WTC11 (cell line): ENCODE data around the gene NR1I2. TPM values are rescaled to one million over a fixed set of nuclear protein-coding genes. Genes with fewer than 3 reads are reported as not detected.

Experiments used
- ATAC-seq: fragments of 200-7000 bp; cut with Tn5 transposase; 2 replicates; pipeline ENCODE4 v1.10.0; 2021; ENCODE audit warnings: mild to moderate bottlenecking, moderate library complexity
- CTCF ChIA-PET: fragments of 300-600 bp; sonication (Branson Sonifier 250); formaldehyde crosslinking; loops from one replicate; lab custom pipeline; 2021; ENCODE audit warnings: antibody characterized with exemption; lab: Charles Lee
- POLR2A ChIA-PET: fragments of 350-600 bp; sonication (Branson Sonifier 250); formaldehyde crosslinking; loops from one replicate; lab custom pipeline; 2021; ENCODE audit warnings: antibody characterized with exemption; lab: Charles Lee
- DNase-seq: peaks from one replicate; pipeline ENCODE4 v3.0.0; 2021; ENCODE audit warnings: low spot score
- H3K27ac Mint-ChIP-seq: 2 replicates; pipeline ENCODE4 v1.8.0; 2021; ENCODE audit warnings: mixed read lengths
- H3K27me3 Mint-ChIP-seq: 2 replicates; pipeline ENCODE4 v1.8.0; 2021; ENCODE audit warnings: low read depth, mild to moderate bottlenecking, moderate library complexity, mixed read lengths
- H3K36me3 Mint-ChIP-seq: 2 replicates; pipeline ENCODE4 v1.8.0; 2021; ENCODE audit warnings: mixed read lengths
- H3K4me1 Mint-ChIP-seq: 2 replicates; pipeline ENCODE4 v1.8.0; 2022; ENCODE audit warnings: mixed read lengths
- H3K4me3 Mint-ChIP-seq: 2 replicates; pipeline ENCODE4 v1.8.0; 2021; ENCODE audit warnings: mild to moderate bottlenecking, moderate library complexity, mixed read lengths
- H3K9me3 Mint-ChIP-seq: 2 replicates; pipeline ENCODE4 v1.8.0; 2021; ENCODE audit warnings: mixed read lengths
- EMX1 ChIP-seq: fragments of 250-450 bp; sonication (Bioruptor Pico); IDR thresholded peaks from 2 replicates; pipeline ENCODE4 v1.8.0; 2021; ENCODE audit warnings: mild to moderate bottlenecking
- FOXP1 ChIP-seq: sonication (generic); formaldehyde crosslinking; IDR thresholded peaks from 2 replicates; pipeline ENCODE4 v1.8.0; 2022; ENCODE audit warnings: missing genetic modification reagents, mild to moderate bottlenecking, moderate library complexity, borderline replicate concordance
- IRF2 ChIP-seq: sonication (generic); formaldehyde crosslinking; IDR thresholded peaks from 2 replicates; pipeline ENCODE4 v1.8.0; 2022; ENCODE audit warnings: low read depth, missing genetic modification reagents, borderline replicate concordance
- KAT7 ChIP-seq: sonication (generic); formaldehyde crosslinking; IDR thresholded peaks from 2 replicates; pipeline ENCODE4 v1.8.1; 2023; ENCODE audit warnings: missing genetic modification reagents, mild to moderate bottlenecking, borderline replicate concordance
- NFATC4 ChIP-seq: fragments of 250-450 bp; sonication (Bioruptor Pico); IDR thresholded peaks from 2 replicates; pipeline ENCODE4 v1.9.0; 2021; ENCODE audit warnings: mild to moderate bottlenecking
- NFYB ChIP-seq: sonication (generic); formaldehyde crosslinking; conservative IDR thresholded peaks from 2 replicates; pipeline ENCODE4 v1.8.0; 2022; ENCODE audit warnings: low read depth, missing genetic modification reagents
- OVOL2 ChIP-seq: fragments of 250-450 bp; sonication (Bioruptor Pico); IDR thresholded peaks from 2 replicates; pipeline ENCODE4 v1.9.0; 2021; ENCODE audit warnings: mild to moderate bottlenecking, borderline replicate concordance
- RELA ChIP-seq: sonication (generic); formaldehyde crosslinking; IDR thresholded peaks from 2 replicates; pipeline ENCODE4 v1.8.1; 2022; ENCODE audit warnings: missing genetic modification reagents, mild to moderate bottlenecking, borderline replicate concordance
- SMAD3 ChIP-seq: sonication (generic); formaldehyde crosslinking; IDR thresholded peaks from 2 replicates; pipeline ENCODE4 v1.8.0; 2022; ENCODE audit warnings: missing genetic modification reagents, mild to moderate bottlenecking, borderline replicate concordance
- ZNF317 ChIP-seq: sonication (generic); formaldehyde crosslinking; IDR thresholded peaks from 2 replicates; pipeline ENCODE4 v1.8.1; 2023; ENCODE audit warnings: low read depth, mild to moderate bottlenecking, moderate library complexity, missing genetic modification reagents, borderline replicate concordance
- ZNF396 ChIP-seq: fragments of 250-450 bp; sonication (Bioruptor Pico); IDR thresholded peaks from 2 replicates; pipeline ENCODE4 v1.8.0; 2021; ENCODE audit warnings: mild to moderate bottlenecking, moderate library complexity, borderline replicate concordance
- ZNF416 ChIP-seq: fragments of 250-450 bp; sonication (Bioruptor Pico); IDR thresholded peaks from 2 replicates; pipeline ENCODE4 v1.9.0; 2021; ENCODE audit warnings: mild to moderate bottlenecking, inconsistent platforms
- total RNA-seq: library from RNA; stranded (reverse); gene quantifications from 3 replicates; pipeline ENCODE4 v1.2.3, GENCODE V29; 2021
- TF ChIP-seq, protein P1 (sequence below): sonication (generic); formaldehyde crosslinking; IDR thresholded peaks from 2 replicates; pipeline ENCODE4 v1.8.0; 2023; ENCODE audit warnings: mild to moderate bottlenecking, missing genetic modification reagents
- TF ChIP-seq, protein P2 (sequence below): fragments of 250-450 bp; sonication (Bioruptor Pico); IDR thresholded peaks from 2 replicates; pipeline ENCODE4 v1.9.0; 2021; ENCODE audit warnings: mild to moderate bottlenecking
- TF ChIP-seq, protein P3 (sequence below): sonication (generic); formaldehyde crosslinking; IDR thresholded peaks from 2 replicates; pipeline ENCODE4 v1.8.1; 2022; ENCODE audit warnings: low read depth, missing genetic modification reagents, borderline replicate concordance
- TF ChIP-seq, protein P4 (sequence below): sonication (generic); formaldehyde crosslinking; IDR thresholded peaks from 2 replicates; pipeline ENCODE4 v1.8.1; 2023; ENCODE audit warnings: mild to moderate bottlenecking, missing genetic modification reagents, borderline replicate concordance

NR1I2 gene
- total RNA-seq, 1 experiment from 2014 or later, result 1.7 TPM

DNA sequence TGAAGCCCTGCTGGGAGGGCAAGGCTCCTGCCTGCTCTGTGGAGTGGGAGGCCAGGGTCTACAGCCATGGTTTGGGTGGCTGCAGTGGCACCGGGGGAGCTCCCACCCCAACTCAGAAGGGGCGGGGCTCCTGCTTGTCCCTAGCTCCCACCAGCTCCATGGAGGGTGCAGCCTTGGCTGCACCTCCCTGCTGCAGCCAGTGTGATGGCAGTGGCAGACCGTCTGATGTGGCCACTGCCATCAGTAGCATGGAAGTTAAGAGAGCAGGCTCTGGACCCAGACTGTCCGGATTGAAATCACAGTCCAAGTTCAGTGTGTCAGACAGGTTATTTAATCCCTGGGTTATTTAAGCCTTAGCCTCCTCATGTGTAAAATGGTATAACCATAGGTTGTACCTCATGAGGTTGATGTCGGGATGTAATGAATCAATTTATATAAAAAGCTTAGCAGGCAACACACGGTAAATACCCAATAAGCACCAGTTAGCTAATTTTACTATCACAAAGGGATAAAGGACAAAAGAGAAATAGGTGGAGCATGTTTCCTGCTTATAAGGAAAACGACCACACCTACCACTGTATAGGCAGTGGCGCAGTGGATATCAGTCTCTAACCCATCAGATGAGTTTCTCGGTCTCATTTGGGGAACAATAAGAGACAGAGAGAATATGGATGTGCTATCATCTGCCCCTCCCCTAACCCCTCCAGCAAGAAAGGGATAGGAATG, 13.1 kb upstream of the NR1I2 start:
- ChIA-PET CTCF (interaction anchor here (0.8 kb wide), 1 partner anchor 26 kb away, joined by 3 read pairs; no protein-coding TSS in a partner anchor), POLR2A (no interaction called here)
- Mint-ChIP-seq H3K27ac (no peak overlapping the region), H3K4me3 (no peak overlapping the region), H3K4me1 (no peaks in the 10 kb centered on the region; the same call in 1 of the 2 replicates), H3K36me3 (no peaks in the 10 kb centered on the region), H3K9me3 (0 out of 2 replicates have a peak, but pooled peaks cover 4% of the 10 kb centered on the region), H3K27me3 (peaks cover 5% of the 10 kb centered on the region; the same call in 1 of the 2 replicates)
- TF ChIP-seq FOXP1 (CRISPR knock-in tag) (no peak), ZNF416 (CRISPR knock-in tag) (no peak), KAT7 (CRISPR knock-in tag) (no peak)
- TF ChIP-seq, protein P1, sequence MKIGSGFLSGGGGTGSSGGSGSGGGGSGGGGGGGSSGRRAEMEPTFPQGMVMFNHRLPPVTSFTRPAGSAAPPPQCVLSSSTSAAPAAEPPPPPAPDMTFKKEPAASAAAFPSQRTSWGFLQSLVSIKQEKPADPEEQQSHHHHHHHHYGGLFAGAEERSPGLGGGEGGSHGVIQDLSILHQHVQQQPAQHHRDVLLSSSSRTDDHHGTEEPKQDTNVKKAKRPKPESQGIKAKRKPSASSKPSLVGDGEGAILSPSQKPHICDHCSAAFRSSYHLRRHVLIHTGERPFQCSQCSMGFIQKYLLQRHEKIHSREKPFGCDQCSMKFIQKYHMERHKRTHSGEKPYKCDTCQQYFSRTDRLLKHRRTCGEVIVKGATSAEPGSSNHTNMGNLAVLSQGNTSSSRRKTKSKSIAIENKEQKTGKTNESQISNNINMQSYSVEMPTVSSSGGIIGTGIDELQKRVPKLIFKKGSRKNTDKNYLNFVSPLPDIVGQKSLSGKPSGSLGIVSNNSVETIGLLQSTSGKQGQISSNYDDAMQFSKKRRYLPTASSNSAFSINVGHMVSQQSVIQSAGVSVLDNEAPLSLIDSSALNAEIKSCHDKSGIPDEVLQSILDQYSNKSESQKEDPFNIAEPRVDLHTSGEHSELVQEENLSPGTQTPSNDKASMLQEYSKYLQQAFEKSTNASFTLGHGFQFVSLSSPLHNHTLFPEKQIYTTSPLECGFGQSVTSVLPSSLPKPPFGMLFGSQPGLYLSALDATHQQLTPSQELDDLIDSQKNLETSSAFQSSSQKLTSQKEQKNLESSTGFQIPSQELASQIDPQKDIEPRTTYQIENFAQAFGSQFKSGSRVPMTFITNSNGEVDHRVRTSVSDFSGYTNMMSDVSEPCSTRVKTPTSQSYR (CRISPR knock-in tag), result no peak
- TF ChIP-seq, protein P2, sequence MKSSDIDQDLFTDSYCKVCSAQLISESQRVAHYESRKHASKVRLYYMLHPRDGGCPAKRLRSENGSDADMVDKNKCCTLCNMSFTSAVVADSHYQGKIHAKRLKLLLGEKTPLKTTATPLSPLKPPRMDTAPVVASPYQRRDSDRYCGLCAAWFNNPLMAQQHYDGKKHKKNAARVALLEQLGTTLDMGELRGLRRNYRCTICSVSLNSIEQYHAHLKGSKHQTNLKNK (CRISPR knock-in tag), result no peak
- TF ChIP-seq, protein P3, sequence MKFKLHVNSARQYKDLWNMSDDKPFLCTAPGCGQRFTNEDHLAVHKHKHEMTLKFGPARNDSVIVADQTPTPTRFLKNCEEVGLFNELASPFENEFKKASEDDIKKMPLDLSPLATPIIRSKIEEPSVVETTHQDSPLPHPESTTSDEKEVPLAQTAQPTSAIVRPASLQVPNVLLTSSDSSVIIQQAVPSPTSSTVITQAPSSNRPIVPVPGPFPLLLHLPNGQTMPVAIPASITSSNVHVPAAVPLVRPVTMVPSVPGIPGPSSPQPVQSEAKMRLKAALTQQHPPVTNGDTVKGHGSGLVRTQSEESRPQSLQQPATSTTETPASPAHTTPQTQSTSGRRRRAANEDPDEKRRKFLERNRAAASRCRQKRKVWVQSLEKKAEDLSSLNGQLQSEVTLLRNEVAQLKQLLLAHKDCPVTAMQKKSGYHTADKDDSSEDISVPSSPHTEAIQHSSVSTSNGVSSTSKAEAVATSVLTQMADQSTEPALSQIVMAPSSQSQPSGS, result no peak
- DNase-seq (no peak), ATAC-seq (no peak)

DNA sequence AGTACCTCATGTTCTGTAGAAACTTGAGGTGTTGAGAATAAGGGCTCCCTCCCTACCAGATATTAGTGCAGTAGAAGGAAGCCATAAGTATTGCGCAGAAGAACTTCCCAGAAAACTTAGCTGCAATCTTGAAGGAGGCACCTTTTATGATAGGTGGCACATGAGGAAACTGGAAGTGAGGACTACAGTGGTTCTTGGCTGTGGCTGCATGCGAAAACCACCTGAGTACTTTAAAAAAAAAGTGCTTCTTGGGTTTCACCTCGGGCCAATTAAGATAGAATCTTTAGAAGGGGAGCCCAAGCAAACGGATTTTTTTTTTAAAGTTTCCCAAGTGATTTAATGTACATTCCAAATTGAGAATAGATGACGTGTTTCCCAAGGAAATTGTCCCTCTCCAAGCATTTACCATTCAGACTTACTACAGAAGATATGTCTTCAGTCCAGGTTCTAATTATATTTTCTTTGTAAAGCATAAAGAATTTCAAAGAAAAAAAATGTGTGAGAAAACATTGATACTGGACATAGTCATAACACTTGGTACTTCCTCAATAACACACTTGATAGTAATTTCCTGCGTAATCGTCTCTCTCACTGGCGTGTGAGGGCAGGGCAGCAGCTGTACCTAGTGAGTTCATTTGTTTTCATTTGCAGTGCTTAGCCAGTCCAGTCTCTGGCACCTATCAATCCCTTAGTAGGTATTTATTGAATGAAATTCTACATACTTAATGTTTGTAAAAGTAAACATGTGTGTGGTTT, 12.3 kb upstream of the NR1I2 start:
- no peak for TF ChIP-seq IRF2
- no peak for TF ChIP-seq OVOL2 (CRISPR knock-in tag)
- TF ChIP-seq RELA (CRISPR knock-in tag), result no peak
- TF ChIP-seq, protein P4, sequence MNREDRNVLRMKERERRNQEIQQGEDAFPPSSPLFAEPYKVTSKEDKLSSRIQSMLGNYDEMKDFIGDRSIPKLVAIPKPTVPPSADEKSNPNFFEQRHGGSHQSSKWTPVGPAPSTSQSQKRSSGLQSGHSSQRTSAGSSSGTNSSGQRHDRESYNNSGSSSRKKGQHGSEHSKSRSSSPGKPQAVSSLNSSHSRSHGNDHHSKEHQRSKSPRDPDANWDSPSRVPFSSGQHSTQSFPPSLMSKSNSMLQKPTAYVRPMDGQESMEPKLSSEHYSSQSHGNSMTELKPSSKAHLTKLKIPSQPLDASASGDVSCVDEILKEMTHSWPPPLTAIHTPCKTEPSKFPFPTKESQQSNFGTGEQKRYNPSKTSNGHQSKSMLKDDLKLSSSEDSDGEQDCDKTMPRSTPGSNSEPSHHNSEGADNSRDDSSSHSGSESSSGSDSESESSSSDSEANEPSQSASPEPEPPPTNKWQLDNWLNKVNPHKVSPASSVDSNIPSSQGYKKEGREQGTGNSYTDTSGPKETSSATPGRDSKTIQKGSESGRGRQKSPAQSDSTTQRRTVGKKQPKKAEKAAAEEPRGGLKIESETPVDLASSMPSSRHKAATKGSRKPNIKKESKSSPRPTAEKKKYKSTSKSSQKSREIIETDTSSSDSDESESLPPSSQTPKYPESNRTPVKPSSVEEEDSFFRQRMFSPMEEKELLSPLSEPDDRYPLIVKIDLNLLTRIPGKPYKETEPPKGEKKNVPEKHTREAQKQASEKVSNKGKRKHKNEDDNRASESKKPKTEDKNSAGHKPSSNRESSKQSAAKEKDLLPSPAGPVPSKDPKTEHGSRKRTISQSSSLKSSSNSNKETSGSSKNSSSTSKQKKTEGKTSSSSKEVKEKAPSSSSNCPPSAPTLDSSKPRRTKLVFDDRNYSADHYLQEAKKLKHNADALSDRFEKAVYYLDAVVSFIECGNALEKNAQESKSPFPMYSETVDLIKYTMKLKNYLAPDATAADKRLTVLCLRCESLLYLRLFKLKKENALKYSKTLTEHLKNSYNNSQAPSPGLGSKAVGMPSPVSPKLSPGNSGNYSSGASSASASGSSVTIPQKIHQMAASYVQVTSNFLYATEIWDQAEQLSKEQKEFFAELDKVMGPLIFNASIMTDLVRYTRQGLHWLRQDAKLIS, result no peak
- TF ChIP-seq, all 79 proteins: peak for 0
- ChIA-PET CTCF (interaction anchor here (0.8 kb wide), 1 partner anchor 26 kb away, joined by 3 read pairs; no protein-coding TSS in a partner anchor), POLR2A (no interaction called here)
- DNase-seq (no peak), ATAC-seq (no peak)
- Mint-ChIP-seq H3K4me1 (peaks cover 7% of the 10 kb centered on the region), H3K27me3 (peaks cover 5% of the 10 kb centered on the region; the same call in 1 of the 2 replicates), H3K4me3 (no peak overlapping the region), H3K27ac (no peak overlapping the region), H3K9me3 (0 out of 2 replicates have a peak, but pooled peaks cover 4% of the 10 kb centered on the region), H3K36me3 (no peaks in the 10 kb centered on the region)

DNA sequence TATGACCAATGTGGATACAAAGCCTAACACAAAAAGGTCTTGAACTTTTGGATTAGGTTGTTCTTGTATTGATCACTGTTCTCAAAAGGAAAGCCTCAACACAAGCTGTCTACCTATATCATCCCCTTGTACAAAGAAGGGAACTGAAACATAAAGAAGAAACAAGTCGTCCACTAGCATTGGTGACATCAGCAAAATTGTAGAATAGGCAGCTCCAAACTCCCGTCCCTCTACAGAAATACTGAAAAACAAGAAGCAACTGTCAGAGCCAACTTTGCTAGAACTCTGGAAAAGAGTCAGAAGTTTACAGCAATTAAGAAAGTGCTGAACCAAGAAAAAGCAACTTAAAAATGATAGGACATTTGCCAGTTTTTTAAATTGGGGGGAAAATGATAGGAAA, 7.5 kb upstream of the NR1I2 start:
- no peaks in the 10 kb centered on the region; the same call in 1 of the 2 replicates for H3K27me3 Mint-ChIP-seq
- CTCF ChIA-PET, result interaction anchor here (0.8 to 1.9 kb wide), 3 partner anchors 31 to 173 kb away, joined by 3 to 4 read pairs (median 3); no protein-coding TSS in a partner anchor
- H3K36me3 Mint-ChIP-seq, result 0 out of 2 replicates have a peak, but pooled peaks cover 9% of the 10 kb centered on the region
- H3K9me3 Mint-ChIP-seq, result peaks cover 14% of the 10 kb centered on the region
- no peak overlapping the region for H3K27ac Mint-ChIP-seq
- DNase-seq, result no peak
- POLR2A ChIA-PET, result no interaction called here
- ATAC-seq, result no peak
- H3K4me1 Mint-ChIP-seq, result peaks cover 13% of the 10 kb centered on the region
- H3K4me3 Mint-ChIP-seq, result no peak overlapping the region
- TF ChIP-seq NFATC4 (CRISPR knock-in tag) (no peak), NFYB (CRISPR knock-in tag) (no peak), ZNF317 (no peak), SMAD3 (no peak), ZNF396 (CRISPR knock-in tag) (no peak), EMX1 (CRISPR knock-in tag) (no peak), RELA (CRISPR knock-in tag) (no peak)
- TF ChIP-seq, protein P1 (CRISPR knock-in tag), result no peak
